Measurements from ENCODE around the gene CAMK1D. TPM values are rescaled to one million over a fixed set of nuclear protein-coding genes. Genes with fewer than 3 reads are reported as not detected.
"Not testable (repeated sequence)": the region's sequence is repeated elsewhere in the genome, so short reads cannot be mapped to it uniquely, and the experiment has no call there.

CAMK1D gene
- total RNA-seq, 2 experiments from 2014 or later: 28.8 to 35.3 TPM

GRCh38 chr10:12852687-12853086 is 503.3 kb downstream of the CAMK1D start:
- CTCF ChIA-PET: no interaction called here
- Mint-ChIP-seq H3K9me3 (no peaks in the 10 kb centered on the region), H3K27ac (no peak overlapping the region), H3K36me3 (ENCODE audit: low read depth) (no peaks in the 10 kb centered on the region), H3K27me3 (peaks cover 42% of the 10 kb centered on the region), H3K4me3 (no peak overlapping the region), H3K4me1 (ENCODE audit: low read depth) (no peaks in the 10 kb centered on the region)
- H3K4me1 ChIP-seq (ENCODE audit: insufficient read depth, low read length): no peaks in the 10 kb centered on the region
- H3K4me3 ChIP-seq (ENCODE audit: low read length): no peak overlapping the region
- intact Hi-C loops (cut with DNase I, micrococcal nuclease): no loop called here
- H3K9me3 ChIP-seq (ENCODE audit: control insufficient read depth in 1 of 2, insufficient read depth in 1 of 2, low read length in 2 of 2): no peaks in the 10 kb centered on the region
- POLR2A ChIA-PET: no interaction called here
- TF ChIP-seq CTCF (IDR thresholded peaks at IDR 0.05): no peak
- H3K27me3 ChIP-seq (ENCODE audit: control insufficient read depth in 1 of 2, insufficient read depth in 2 of 2, low read length in 2 of 2): peaks cover 7 to 12% of the 10 kb centered on the region in 2 experiments
- no peak overlapping the region for H3K27ac ChIP-seq (ENCODE audit: low read depth in 1 of 2, low read length in 2 of 2)
- ATAC-seq (ENCODE audit: poor library complexity) (no peak), DNase-seq (no peak)
- no peaks in the 10 kb centered on the region for H3K36me3 ChIP-seq (ENCODE audit: insufficient read depth, low read length)

GRCh38 chr10:12854988-12855387 is 505.6 kb downstream of the CAMK1D start:
- Mint-ChIP-seq H3K27me3 (peaks cover 39% of the 10 kb centered on the region), H3K27ac (no peak overlapping the region), H3K4me1 (ENCODE audit: low read depth) (no peaks in the 10 kb centered on the region), H3K4me3 (no peak overlapping the region), H3K9me3 (no peaks in the 10 kb centered on the region), H3K36me3 (ENCODE audit: low read depth) (no peaks in the 10 kb centered on the region)
- H3K9me3 ChIP-seq (ENCODE audit: control insufficient read depth in 1 of 2, insufficient read depth in 1 of 2, low read length in 2 of 2): no peaks in the 10 kb centered on the region
- intact Hi-C loops (cut with DNase I, micrococcal nuclease): no loop called here
- H3K36me3 ChIP-seq (ENCODE audit: insufficient read depth, low read length): no peaks in the 10 kb centered on the region
- no peak for TF ChIP-seq CTCF (IDR thresholded peaks at IDR 0.05)
- H3K27me3 ChIP-seq (ENCODE audit: control insufficient read depth in 1 of 2, insufficient read depth in 2 of 2, low read length in 2 of 2): peaks cover 3 to 4% of the 10 kb centered on the region in 2 experiments
- POLR2A ChIA-PET: no interaction called here
- H3K4me1 ChIP-seq (ENCODE audit: insufficient read depth, low read length): no peaks in the 10 kb centered on the region
- H3K4me3 ChIP-seq (ENCODE audit: low read length): no peak overlapping the region
- DNase-seq: no peak
- no peak for ATAC-seq (ENCODE audit: poor library complexity)
- no peak overlapping the region for H3K27ac ChIP-seq (ENCODE audit: low read depth in 1 of 2, low read length in 2 of 2)
- CTCF ChIA-PET: no interaction called here

- Mint-ChIP-seq H3K27ac (no peak overlapping the region), H3K4me1 (ENCODE audit: low read depth) (no peaks in the 10 kb centered on the region), H3K36me3 (ENCODE audit: low read depth) (no peaks in the 10 kb centered on the region), H3K27me3 (peaks cover 14% of the 10 kb centered on the region), H3K4me3 (no peak overlapping the region), H3K9me3 (no peaks in the 10 kb centered on the region)
- H3K27me3 ChIP-seq (ENCODE audit: control insufficient read depth in 1 of 2, insufficient read depth in 2 of 2, low read length in 2 of 2): no peaks in the 10 kb centered on the region
- no peaks in the 10 kb centered on the region for H3K4me1 ChIP-seq (ENCODE audit: insufficient read depth, low read length)
- ChIA-PET POLR2A (no interaction called here), CTCF (no interaction called here)
- no peak overlapping the region for H3K4me3 ChIP-seq (ENCODE audit: low read length)
- no peak for ATAC-seq (ENCODE audit: poor library complexity)
- intact Hi-C loops (cut with DNase I, micrococcal nuclease): no loop called here
- no peaks in the 10 kb centered on the region for H3K9me3 ChIP-seq (ENCODE audit: control insufficient read depth in 1 of 2, insufficient read depth in 1 of 2, low read length in 2 of 2)
- no peaks in the 10 kb centered on the region for H3K36me3 ChIP-seq (ENCODE audit: insufficient read depth, low read length)
- DNase-seq: no peak
- TF ChIP-seq CTCF (IDR thresholded peaks at IDR 0.05): no peak
- H3K27ac ChIP-seq (ENCODE audit: low read depth in 1 of 2, low read length in 2 of 2): no peak overlapping the region
Measured at GRCh38 chr10:12862459-12862858, 513.1 kb downstream of the CAMK1D start.

GRCh38 chr10:12865515-12865914 is 516.2 kb downstream of the CAMK1D start:
- POLR2A ChIA-PET; ATAC-seq (ENCODE audit: poor library complexity); H3K4me1 Mint-ChIP-seq (ENCODE audit: low read depth); DNase-seq; H3K4me3 ChIP-seq (ENCODE audit: low read length); H3K27ac Mint-ChIP-seq; H3K27me3 ChIP-seq (ENCODE audit: control insufficient read depth in 1 of 2, insufficient read depth in 2 of 2, low read length in 2 of 2); H3K27me3 Mint-ChIP-seq; H3K36me3 ChIP-seq (ENCODE audit: insufficient read depth, low read length); H3K4me1 ChIP-seq (ENCODE audit: insufficient read depth, low read length); intact Hi-C loops (cut with DNase I, micrococcal nuclease); CTCF ChIA-PET; H3K27ac ChIP-seq (ENCODE audit: low read depth in 1 of 2, low read length in 2 of 2); H3K36me3 Mint-ChIP-seq (ENCODE audit: low read depth); H3K4me3 Mint-ChIP-seq; H3K9me3 ChIP-seq (ENCODE audit: control insufficient read depth in 1 of 2, insufficient read depth in 1 of 2, low read length in 2 of 2); H3K9me3 Mint-ChIP-seq: not testable (repeated sequence)

All from CD4-positive, alpha-beta T cell (primary cell).